ENCODE results near the gene AGFG1.

GRCh38 chr2:227450311-227450841 lies 21.6 kb upstream of the AGFG1 start:
- TF ChIP-seq CTCF (IDR thresholded peaks at IDR 0.05), result no peak
- no peak for TF ChIP-seq POLR2A (IDR thresholded peaks at IDR 0.05)
